NCI-H510A treated with DMSO at 0.1 percent for 48 hours (cell line): Measurements from ENCODE around the gene STAT5B.
"Not testable (repeated sequence)": the region's sequence is repeated elsewhere in the genome, so short reads cannot be mapped to it uniquely, and the experiment has no call there.

Experiments used
- DNase-seq: peaks from one replicate; lab custom pipeline; 2025; lab: John Stamatoyannopoulos, UW

Gene STAT5B

DNA sequence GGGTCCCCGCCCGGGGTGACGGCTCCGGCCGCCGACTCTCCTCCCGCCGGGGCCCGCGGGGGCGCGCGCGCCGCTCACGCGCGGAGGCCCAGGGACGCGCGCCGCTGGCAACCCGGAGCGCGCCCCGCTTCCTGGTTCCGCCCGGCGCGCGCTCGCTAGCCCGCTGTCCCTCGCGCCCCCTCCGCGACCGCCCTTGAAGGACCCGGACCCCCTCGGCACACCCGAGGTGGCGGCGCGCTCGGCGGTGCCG, at the start of gene STAT5B:
Gene STAT5B, minus strand, starts transcription at position 33 of the 250 bp plus-strand sequence. CDS start 44,264 bp downstream, outside the sequence.
- peak; percentile 43 for DNase-seq

DNA sequence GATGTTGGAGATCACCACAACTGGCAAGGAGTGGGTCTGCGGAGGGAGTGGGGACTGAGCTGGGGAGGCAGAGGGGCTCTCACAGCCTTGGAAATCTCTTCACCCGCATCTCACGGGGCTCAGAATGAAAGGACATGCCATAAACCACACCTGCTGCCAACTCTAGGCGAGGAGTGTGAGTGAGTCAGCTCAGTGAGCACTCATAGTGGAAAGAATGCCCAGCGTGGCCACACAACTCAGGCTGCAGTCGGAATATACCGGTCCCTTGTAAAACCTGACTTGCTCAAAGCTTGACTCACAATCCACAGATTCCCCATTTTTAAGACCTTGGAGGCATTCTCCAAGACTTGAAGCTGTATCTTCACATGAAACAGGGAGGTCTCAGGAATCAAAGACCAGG, 48.8 kb upstream of the STAT5B start:
- no peak for DNase-seq

DNA sequence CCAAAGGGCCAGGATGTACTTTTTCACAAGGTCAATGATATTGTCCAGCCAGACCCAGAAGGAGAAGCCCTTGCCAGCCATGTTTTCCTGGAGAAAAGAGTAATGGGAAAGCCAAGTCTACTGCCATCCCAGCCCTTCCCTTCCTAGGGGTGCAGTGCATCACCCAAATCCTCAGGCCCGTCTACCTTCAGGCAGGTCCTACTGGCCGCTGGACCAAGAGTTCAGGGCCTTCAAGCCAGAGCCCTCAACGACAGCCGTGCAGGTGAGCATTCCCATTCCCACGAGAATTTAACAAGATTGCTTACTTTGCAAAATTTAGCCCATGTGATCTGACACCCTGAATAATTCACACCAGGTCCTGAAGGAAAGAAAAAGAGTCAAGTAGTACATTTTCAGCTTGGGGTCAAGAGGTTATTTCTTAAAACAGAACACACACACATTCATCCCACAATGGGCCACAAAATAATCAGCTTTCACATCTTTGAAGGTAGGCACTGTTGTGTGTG, 47.1 kb upstream of the STAT5B start:
- no peak for DNase-seq

DNA sequence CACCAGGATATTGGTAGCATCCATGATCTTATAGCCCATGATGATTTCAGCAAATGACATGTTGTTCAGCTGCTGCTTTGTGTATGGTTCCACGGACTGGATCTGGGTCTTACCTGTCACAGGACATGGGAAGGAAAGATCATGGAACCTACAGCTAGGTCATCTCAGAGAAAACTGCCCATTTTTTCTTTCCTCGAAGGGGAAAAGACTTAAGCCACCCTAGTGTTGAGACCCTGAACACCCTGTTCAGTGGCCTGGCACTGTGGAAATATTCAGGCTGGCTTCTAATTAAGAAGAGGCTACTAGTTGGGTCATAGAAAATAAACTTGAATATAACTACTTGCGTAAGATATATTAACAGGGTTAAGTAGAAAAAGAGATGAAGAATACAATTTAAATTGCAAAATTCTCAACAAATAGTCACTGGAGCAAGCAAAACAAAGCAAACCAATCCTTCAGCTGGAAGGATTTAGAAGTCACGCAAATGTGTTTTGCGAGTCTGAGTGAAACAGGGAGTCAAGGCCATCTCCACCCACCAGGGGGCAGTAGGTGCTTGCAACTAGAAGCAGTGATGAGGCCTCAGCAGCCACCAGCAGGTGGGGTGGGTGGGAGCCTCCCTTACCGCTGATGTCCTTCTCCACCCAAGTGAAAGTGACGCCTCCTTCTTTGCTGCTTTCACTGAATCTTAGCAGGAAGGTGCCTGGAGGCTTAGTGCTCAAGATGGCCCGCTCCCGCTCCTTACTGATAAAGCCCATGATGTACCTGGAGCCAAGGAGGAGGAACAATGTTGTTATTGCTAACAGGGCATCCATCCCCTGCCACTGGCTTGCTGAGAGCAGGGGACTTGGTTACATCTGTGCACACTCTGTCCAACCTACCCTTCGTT, 46.4 kb upstream of the STAT5B start:
- peak; percentile 86 for DNase-seq

DNA sequence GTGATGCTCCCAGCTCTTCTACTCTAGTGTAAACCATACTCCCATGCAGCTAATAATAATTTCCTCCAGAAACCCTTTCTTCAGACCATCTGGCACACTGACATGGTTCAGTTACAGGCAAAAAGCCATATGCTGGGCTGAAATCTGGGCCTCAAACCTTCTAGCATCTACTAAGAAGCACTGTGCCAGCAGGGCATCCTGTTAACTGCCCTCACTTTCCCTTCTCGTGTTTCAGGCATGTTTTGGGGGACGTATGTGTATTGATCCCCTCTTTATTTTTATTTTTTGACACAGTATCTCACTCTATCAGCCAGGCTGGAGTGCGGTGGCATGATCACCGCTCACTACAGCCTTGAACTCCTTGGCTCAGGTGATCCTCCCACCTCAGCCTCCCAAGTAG, 45.4 kb upstream of the STAT5B start:
- DNase-seq = no peak

DNA sequence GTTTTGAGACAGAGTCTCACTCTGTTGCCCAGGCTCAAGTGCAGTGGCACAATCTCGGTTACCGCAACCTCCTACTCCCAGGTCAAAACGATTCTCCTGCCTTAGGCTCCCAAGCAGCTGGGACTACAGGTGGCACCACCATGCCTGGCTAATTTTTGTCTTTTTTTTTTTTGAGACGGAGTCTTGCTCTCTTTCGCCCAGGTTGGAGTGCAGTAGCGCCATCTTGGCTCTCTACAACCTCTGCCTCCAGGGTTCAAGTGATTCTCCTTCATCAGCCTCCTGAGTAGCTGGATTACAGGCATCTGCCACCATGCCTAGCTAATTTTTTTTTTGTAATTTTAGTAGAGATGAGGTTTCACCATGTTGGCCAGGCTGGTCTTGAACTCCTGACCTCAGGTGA, 41.8 kb upstream of the STAT5B start:
- DNase-seq = not testable (repeated sequence)

DNA sequence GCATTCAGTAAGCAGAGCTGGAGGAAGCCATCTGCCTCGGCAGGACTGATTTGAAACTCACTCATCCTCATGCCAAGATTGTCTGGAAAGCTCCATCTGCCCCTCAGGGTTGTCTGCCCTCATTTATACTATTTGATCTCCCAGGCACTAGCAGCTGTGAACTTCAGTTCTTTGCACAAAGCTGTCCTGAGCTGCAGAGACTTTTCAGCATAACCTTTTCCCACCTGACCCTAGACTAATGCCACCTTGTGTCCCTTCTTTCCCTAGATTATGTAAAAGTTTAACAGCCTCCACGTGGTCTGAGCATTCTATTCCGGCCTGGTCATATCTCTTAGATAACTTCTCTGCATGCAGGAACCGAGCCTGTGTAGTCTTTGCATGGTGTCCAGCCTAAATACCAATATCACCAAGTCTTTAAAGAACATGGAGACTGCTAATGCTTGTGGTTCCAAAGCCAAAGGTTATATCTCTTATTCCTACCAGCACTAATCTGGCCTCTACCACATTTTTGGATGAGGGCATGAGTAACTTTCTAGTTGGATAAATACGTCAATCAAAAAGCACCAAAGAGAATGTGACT, 41.2 kb upstream of the STAT5B start:
- no peak for DNase-seq

DNA sequence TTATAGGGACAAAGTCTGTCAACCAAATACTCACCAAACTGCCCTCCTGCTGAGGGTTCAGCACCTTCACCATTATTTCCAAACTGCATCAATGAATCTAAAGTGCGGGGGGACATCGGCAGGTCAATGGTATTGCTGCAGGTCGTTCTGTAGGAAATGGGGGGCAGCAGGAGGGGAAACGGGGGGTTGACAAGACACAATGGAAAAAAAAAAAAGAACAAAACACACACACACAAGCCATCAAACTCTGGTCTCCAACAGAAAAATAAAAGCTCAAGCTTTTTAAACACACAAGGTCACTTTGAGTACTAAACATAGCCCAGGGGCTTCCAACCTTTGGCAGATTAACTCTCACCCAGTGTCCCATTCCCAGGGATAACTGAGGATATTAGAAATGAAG, 40.6 kb upstream of the STAT5B start:
- DNase-seq = no peak

DNA sequence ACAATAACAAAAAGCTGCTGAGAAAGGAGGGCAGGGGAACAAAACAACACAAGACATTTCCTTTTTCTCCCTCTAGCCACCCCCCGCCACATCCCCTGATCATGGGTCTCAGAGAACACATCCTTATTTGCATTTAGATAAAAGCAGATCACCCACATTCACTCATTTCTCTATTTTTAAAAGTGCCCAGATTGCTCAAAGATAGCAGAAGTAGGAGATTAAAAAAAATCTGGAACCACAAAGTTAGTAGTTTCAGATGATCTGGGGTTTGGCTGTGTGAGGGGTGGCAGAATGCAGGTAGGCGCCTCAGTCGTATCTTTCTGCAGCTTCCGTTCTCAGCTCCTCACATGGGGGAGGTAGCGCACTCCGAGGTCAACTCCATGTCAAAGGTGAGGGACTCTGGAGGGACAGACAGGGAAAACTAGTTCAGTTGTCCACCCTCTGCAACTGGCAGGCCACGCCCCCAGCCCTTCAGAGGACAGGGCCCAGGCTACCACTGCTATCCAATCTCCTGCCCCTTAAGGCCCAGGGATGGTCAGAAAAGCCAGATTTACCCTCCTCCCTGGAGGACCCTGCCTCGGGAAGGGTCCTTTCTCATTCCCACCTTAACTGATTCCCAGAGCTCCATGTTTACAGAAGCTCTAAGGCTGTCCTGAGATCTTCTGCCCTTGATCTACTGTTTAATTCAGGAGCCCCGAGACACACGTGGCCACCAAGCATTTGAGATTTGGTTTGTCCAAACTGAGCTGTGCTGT, 39.4 kb upstream of the STAT5B start:
- DNase-seq = no peak

DNA sequence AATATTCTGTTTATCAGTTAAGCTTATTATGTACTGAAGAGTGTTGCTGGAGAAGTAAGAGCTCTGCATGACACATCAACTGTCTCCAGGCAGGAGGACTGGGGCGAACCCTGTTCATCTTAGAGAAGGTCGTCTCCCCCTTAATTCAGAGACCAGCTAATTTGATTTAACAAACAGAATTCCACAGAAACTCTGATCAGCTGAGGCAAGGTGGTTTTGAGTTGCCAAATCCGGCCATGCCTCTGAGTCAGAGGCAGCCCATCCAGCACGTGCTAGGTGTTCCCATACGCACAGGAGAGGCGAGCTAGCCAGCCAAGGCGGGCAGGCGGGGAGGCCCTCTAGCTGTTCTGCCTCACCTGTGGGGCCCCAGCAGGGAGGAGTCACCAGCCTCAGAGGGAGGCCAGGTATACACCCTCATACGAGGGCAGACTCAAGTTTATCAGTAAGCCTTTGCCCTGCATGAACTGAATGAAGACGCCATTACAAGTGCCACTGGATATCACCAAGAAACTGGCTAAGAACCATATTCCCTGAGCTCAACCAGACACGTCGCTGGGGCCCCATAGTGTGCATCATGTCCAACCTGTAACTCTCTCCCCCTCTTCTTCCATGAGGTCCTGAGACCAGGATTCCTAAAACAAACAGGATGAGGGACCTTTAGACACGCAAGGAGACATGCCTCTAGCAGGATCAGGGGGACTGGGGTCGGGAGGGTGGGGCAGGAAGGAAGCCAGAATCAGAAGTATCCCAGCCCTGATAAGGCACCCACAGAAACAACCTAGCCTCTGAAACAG, 37.8 kb upstream of the STAT5B start:
- no peak for DNase-seq

DNA sequence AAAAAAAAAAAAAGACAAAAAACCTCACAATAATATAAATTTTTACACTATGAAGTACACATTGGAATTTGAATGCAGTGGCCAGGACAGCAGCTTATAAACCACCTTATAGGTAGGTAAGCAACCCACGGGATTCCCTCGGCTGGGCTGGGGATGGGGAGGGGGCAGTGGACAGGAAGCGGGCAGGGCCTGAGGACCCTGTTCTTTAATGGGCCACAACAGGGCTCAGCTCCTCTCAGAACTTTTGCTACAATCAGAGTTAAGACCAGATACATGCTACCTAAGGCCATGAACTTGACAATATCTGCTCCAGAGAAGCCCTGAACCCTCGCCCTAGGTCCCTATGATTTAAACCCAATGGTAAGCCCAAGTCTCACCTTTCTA, 37.2 kb upstream of the STAT5B start:
- DNase-seq = no peak

DNA sequence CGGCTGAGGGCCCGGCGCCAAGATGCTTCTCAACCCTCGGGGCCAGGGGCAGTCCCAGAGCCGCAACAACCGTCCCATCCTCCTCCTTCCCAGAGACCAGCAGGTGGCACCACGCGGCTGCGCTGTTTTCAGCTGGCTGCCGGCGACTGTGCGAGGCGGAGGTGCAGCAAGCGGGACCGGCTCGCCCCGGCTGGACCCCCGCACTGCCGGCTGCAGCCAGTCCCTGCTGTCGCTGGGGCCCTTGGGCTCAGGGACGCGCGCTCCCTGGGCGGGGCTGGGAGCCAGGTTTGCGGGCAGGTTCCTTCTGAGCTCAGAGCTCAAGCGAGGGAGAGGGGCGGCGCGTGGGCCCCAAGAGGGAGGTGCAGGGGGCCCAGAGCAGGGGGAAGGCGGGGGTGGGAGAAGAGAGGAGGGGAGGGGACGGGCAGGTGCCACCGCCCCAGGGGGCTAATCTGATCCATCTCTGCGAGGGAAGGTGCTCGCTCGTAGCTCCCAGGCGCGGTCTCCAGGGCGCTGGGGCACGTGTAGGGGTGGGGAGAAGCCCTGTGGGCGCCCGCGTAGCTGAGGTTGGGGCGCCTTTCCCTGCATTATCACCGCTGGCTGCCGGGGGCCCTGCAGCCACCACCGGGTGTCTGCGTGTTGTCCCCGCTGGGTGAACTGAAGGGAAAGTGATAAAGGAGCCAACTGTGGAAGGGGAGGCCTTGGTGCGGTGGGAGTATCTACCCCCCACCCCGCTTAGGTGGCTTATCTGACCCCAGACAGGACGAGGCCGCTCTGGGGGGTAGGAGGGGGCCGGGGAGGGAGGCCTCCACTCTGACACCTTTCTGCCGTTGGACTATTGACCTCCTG, 36.3 kb upstream of the STAT5B start:
- DNase-seq = peak; percentile 73

DNA sequence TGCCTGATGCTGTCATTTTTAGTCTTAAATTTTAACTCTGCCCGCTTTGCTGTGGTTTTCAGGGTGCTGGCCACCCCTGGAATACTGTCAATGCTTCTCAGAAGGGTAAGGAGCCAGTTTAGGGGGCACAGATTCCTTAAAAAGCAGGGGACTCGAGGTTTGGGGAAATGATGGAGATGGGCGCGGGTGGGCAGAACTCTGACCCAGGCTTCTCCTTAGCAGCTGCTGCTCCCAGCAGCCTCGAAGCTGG, 35.8 kb upstream of the STAT5B start:
- DNase-seq = no peak

DNA sequence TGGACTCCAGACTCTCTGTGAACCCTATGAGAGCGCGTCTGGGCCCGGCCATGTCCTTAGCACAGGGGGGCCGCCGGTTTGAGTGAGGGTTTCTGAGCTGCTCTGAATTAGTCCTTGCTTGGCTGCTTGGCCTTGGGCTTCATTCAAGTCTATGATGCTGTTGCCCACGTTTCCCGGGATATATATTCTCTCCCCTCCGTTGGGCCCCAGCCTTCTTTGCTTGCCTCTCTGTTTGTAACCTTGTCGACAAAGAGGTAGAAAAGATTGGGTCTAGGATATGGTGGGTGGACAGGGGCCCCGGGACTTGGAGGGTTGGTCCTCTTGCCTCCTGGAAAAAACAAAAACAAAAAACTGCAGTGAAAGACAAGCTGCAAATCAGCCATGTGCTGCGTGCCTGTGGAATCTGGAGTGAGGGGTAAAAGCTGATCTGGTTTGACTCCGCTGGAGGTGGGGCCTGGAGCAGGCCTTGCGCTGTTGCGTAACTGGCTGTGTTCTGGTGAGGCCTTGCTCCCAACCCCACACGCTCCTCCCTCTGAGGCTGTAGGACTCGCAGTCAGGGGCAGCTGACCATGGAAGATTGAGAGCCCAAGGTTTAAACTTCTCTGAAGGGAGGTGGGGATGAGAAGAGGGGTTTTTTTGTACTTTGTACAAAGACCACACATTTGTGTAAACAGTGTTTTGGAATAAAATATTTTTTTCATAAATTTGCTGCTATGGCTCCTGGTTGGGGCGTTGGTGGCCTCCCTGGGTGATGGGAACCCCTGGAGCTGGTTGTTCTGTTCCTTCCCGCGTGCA, 35.2 kb upstream of the STAT5B start:
- peak; percentile 84 for DNase-seq

DNA sequence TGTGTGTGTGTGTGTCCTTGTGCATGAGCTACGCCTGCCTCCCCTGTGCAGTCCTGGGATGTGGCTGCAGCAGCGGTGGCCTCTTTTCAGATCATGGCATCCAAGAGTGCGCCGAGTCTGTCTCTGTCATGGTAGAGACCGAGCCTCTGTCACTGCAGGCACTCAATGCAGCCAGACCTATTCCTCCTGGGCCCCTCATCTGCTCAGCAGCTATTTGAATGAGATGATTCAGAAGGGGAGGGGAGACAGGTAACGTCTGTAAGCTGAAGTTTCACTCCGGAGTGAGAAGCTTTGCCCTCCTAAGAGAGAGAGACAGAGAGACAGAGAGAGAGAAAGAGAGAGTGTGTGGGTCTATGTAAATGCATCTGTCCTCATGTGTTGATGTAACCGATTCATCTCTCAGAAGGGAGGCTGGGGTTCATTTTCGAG, 34.6 kb upstream of the STAT5B start:
- no peak for DNase-seq

DNA sequence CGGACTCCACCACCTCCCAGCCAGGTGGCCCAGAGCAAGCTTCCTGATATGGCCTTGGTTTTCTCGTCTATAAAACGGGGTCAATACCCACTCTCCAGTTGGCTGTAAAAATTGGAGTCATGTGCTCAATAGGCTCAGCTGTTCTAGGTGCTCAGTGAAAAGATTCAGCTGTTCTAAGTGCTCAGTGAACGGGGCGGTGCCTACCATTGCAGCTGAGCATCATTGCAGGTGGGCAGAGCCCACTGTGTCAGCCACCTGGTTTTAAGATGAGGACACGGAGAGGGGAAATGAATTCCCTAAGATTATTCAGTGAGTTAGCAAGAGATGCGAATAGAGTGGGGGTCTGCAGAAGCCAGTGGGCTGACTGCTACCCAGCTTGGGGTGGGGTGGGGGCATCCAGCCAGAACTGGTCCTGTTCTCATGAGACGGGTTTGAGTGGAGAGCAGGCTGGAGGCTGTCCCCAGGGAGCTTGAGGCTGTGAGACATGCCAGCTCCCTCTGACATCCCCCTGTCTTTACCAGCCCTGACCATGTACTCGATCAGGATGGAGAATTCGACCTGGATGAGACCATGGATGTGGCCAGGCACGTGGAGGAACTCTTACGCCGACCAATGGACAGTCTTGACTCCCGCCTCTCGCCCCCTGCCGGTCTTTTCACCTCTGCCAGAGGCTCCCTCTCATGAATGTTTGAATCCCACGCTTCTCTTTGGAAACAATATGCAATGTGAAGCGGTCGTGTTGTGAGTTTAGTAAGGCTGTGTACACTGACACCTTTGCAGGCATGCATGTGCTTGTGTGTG, 34.0 kb upstream of the STAT5B start:
- DNase-seq = no peak

DNA sequence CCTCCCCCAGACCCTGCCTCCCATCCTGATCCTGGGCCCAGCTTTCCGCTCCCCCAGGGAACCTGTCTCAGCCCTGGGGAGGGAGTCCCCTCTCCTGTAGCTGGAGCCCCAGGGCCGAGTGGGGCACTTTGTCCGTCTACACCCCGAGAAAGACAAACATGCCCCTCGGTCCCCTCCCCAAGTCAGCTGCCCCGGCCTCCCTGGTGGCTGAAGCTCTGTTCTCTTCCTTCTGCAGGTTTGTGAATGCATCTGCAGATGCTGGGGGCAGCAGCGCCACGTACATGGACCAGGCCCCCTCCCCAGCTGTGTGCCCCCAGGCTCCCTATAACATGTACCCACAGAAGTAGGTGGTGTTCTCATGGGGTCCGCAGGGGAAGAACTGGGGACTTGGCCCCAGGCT, 33.0 kb upstream of the STAT5B start:
- DNase-seq = no peak

DNA sequence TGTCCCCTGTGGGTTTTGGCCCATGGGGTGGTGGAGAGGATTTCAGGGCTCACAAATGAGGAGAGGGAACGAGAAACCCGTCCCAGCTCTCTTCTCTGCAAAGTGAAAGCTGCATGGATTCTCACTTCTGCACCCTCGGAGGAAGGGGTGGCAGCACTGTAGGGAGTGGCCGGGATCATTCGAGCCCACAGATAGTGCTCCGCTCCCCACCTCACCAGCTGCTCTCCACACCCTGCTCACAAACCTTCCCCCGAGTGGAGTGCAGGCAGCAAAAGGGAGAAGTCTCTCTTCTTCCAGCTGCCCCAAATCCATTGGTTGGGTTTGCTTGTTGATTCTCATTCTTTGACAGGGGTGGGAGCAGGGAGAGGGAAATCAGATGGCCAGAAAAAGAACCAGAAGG, 32.3 kb upstream of the STAT5B start:
- no peak for DNase-seq

DNA sequence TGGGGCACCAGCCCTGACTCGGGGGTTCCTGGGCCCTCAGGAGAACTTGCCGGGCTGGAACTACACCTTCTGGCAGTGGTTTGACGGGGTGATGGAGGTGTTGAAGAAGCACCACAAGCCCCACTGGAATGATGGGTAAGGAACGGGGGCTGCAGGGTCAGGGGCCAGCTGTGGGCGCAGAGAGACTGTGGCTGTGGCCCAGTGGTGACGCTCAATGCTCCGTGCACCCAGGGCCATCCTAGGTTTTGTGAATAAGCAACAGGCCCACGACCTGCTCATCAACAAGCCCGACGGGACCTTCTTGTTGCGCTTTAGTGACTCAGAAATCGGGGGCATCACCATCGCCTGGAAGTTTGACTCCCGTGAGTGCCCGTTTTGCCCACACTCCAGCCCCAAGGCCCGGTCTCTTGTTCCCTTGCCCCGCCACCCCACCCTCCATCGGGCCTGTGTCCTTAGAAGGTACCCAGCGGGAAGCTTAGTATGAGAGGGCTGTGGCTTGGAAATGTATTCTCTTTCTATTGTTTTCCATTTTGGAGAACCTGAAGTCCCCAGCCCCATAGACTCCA, 31.3 kb upstream of the STAT5B start:
- no peak for DNase-seq

DNA sequence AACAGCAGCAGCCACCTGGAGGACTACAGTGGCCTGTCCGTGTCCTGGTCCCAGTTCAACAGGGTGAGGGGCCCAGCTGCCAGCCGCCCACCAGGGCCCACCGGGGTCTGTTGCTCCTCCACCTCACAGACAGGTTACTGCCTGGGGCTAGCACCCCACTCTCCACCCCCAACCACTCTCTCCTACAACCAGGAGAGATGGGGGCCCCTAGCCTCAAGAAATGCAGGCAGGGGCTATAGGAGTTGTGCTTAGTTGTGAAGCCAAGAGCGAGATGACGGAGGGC, 30.1 kb upstream of the STAT5B start:
- no peak for DNase-seq
